ENCODE measurements around the gene SERPINA9.
A peak's percentile ranks its signal among the peaks of the same experiment; 100 is the strongest.
"Not testable (repeated sequence)": the region's sequence is repeated elsewhere in the genome, so short reads cannot be mapped to it uniquely, and the experiment has no call there.

Gene SERPINA9

GRCh38 chr14:94485944-94486841, 10.2 kb upstream of the SERPINA9 start:
- peak in 1 of 2 donors; percentile 39 for DNase-seq

GRCh38 chr14:94484481-94484880, 8.5 kb upstream of the SERPINA9 start:
- DNase-seq, result no peak

DNA sequence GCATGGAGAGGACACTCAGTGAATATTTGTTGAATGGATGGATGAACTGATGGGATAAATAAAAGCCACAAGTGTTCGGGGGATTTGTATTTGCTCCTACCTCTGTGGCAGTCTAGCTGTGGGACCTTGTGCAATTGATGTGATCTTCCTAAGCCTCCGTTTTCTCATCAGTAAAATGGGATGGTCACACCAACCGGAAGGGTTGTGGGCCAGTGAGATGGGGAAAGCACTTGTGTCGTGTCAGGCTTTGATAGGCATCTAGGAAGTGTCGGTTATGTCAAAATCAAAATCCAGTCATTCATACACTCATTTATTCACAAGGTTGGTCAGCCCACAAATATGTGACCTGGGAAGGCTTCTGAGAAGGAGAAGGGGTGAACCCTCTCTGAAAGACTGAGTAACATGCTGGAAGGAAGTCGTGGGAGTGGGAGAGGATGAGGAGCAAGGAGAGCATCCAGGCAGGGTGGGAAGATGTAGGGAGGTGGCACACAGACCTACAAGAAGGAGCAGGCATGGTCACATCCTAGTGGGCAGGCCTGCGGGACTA, 7.8 kb upstream of the SERPINA9 start:
- DNase-seq, result no peak

DNA sequence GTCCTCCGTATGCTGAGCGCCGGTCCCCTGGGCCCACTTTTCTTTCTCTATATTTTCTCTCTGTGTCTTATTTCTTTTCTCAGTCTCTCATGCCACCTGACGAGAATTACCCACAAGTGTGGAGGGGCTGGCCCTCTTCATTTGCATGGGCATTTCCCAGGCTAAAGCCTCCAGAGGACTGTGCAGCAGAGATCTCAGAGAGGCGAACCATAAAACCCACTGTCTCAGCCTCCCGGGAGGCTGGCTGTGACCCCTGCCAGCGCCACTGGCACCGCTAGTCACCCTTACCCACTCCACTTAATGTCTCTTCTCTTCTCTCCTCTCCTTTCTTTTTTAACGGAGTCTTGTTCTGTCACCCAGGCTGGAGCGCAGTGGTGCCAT, 7.1 kb upstream of the SERPINA9 start:
- DNase-seq, result no peak

GRCh38 chr14:94482132-94483070, 6.4 kb upstream of the SERPINA9 start:
- not testable (repeated sequence) for DNase-seq

- DNase-seq, result no peak
Measured at GRCh38 chr14:94481468-94482131, 5.6 kb upstream of the SERPINA9 start.

GRCh38 chr14:94480809-94481208, 4.8 kb upstream of the SERPINA9 start:
- DNase-seq, result no peak

GRCh38 chr14:94478420-94478819, 2.4 kb upstream of the SERPINA9 start:
- no peak for DNase-seq

DNA sequence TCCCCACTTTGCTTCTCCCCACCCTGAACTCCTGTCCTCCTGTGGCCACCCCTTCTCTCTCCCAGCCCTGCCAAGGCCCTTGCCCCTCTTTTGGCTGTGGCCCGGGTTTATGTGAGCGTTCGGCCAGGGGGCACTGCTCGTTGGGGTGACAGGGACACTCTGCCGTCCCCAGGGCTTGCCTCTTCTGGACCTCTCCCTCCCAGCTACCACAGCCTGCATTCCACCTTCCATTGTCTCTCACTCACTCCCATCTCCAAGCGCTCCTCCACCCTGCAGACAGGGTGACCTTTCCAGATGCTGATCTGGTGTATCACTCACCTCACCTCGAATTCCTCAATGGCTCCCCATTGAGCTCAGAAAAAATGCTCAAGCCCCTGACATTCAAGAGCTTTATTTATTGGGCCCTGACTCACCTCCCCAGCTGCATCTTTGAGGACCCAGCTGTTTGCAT, 1.4 kb downstream of the SERPINA9 start:
- DNase-seq, result no peak

DNA sequence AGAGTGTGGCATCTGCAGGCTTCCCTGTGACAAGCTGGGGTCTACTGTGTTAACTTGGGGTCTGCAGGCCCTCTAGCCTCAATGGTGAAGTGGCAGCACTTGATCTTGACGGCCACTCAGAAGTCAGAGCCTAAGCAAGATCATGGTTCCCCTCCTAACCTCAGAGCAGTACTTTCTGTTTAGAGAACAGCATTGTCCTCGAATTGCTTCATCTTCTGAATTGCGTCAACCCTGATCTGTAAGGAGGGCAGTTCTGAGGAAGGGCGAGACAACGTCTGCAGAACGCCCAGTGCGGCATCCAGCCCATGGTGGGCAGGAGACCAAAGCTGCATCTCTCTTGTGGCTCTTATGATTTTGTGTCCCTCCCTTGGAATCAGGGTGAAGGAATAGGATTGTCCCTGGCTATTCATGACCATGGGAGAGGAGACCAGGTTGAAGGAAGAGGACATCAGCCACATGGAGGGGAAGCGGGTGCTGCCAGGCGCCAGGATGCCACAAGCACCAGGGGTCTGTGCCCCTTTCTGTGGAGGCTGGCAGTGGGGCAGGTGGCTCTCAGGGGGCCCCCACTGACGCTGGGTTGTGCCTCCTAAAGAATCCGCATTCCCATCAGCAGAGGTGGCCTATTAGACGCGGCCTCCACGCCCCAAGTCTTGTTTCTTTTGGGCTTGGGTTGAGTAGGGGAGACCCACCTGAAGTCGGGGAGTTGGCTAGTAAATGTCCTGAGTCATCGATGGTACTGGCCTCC, 2.2 kb downstream of the SERPINA9 start:
- no peak for DNase-seq

- DNase-seq, result no peak
Measured at GRCh38 chr14:94472842-94473241, 3.2 kb downstream of the SERPINA9 start.

DNA sequence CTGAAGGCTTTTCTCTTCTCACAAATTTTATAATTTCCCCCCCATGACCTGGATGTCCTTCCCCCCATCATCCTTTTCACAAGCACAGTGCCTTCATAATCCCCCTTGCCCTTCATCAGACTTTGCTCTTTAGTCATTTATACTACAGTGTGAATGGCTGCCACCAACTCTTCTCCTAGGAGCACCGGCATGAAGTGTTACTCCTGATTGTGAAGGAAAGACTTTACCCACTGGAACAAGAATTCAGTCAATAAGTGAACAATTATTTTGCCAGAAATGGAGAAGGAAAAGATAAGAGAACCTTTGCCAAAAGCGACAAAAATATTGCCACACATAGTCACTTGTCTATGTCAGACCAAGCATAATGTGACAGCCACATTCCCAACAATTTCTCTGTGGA, 5.0 kb downstream of the SERPINA9 start:
- no peak for DNase-seq

DNA sequence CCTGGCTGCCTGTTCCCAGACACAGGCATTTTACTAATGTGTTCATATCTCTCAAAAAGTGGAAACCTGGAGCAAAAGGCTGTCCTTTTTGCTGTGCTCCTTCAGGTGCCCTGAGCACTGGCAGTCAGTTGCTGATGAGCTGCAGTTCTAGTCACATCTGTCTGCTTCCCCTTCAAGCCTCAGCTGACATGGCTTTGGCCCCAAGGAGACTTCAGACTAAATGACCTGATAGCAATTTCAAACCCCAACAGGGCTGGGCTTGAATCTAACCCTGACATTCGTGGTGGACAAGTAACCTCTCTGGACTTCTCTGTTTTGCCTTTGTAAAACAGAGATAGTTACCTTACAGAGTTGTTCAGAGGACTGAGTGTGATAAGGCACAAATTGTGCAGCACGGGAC, 5.7 kb downstream of the SERPINA9 start:
- no peak for DNase-seq

- DNase-seq, result no peak
Measured at GRCh38 chr14:94469261-94469660, 6.7 kb downstream of the SERPINA9 start.

DNA sequence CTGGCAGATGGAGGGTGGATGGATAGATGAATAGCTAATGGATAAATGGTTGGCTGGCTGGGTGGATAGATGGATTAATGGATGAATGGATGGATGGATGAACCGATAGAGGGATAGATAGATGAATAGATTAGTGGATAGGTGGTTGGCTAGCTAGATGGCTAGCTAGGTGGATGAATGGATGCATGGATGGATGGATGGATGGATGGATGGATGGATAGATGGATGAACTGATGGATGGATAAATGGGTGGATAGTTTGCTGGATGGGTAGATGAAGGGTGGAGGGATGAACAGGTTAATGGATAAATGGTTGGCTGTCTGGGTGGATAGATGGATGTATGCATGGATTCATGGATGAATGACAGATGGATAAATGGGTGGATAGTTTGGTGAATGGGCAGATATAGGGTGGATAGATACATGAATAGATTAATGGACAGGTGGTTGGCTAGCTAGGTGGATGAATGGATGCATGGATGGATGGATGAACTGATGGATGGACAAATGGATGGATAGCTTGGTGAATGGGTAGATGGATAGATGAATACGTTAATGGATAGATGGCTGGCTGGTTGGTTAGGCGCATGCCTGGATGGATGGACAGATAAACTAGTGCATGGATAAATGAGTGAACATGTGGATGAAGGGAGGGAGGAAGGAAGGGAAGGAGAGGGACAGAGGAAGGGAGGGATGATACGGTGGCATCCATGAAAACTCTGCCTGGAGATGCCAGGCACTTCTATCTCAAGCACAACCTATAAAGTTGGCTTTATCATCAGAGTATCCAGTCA, 8.1 kb downstream of the SERPINA9 start:
- no peak for DNase-seq

- DNase-seq, result no peak
Measured at GRCh38 chr14:94466706-94467370, 9.2 kb downstream of the SERPINA9 start.

DNA sequence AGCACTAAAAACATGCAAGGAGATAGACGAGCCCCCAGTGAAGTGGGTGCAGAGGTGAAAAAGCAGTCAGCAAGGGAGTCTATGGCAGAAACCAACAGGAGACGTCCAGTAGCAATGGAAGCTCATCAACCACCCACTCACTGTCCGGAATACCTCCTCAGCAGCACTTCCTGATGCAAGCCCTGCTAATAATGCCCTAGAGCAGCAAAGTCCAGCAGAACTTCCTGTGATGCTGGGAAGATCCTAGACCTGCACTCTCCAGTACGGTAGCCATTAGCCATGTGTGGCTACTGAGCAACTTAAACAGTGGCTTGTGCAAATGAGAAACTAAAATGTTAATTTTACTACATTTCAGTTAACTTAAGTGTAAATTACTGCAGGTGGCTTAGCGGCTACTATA, 11.0 kb downstream of the SERPINA9 start:
- no peak for DNase-seq

DNA sequence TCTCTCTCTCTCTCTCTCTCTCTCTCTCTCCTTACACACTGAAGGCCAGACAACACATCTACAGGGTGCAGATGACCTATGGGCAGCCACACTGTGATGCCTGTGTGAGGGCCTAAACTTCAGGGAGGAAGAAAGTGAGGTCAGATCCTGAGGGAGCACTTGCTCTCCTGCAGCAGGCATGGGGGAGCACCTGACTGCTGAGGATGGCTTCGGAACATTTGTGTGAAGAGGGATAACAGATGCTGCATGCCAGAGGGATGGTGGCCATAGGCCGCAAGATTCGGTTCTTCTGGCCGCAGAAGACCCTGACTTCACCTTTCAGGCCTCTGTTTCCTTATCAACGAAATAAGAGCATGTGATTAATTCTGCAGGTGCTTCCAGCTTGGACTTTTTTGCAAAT, 11.7 kb downstream of the SERPINA9 start:
- DNase-seq, result no peak

DNA sequence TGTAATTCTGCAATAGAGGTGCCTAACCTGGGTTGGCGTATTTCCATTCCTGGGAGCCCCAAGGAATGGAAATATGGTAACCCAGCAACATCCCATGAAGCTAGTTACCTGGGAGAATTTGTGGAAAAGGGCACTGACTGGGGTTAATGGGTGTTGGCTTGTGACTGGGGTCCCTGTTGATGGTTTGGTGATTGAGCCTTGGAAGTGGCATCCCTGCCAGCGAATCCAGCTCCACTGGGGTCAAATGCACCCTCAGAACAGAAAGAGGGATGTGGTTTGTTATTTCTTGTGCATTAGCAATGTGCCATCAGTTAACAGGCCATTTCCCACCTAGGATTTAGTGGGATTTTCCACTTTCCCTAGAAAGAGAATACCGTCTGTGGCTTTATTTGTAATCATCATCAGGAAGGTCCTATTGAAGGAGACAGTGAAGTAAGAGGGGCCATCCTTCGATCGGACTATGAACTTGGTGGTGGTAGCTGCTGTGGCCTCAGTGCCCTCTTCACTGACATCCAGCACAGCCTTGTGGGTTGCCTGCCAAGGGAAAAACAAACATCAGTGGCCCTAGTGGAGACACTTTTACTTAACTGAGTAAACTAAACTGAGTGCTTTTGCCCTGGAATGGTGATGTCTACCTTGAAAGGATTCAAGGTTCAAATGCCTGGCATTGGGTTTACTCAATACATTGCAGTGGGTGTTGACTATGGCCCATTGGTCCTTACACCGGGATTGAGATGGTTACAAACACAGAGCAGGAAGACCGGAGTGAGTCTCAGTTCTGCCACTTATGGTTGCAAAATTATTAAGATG, 13.0 kb downstream of the SERPINA9 start:
- no peak for DNase-seq

DNA sequence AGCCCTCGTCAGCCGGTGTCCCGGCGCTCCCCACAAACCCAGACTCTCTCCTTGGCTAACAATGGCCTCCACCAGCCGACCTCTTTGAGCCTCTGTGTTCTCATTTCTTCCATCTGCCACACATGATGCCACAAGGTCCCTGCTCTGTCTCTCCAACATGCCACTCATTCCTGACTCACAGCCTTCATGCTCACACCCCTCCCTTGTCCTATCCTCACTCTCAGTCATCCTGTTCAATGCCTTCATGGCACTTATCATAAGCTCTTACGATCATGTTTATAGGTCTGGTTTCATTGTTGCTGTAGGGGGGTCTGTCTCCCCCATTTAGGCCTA, 13.8 kb downstream of the SERPINA9 start:
- DNase-seq, result no peak
